Germinal center (tissue), 1 donor: ENCODE measurements around the gene ATF1.
A peak's percentile ranks its signal among the peaks of the same experiment; 100 is the strongest.
"Not testable (repeated sequence)": the region's sequence is repeated elsewhere in the genome, so short reads cannot be mapped to it uniquely, and the experiment has no call there.

Source experiments
- DNase-seq: peaks from one replicate; pipeline ENCODE4 v3.0.0; 2012; ENCODE audit warnings: mixed read lengths, low spot score

The ATF1 gene

GRCh38 chr12:50753232-50753769 is 10.6 kb upstream of the ATF1 start:
- no peak for DNase-seq

- peak; percentile 86 for DNase-seq
These were observed 589 bp downstream of the ATF1 start for GRCh38 chr12:50764286-50765094.

GRCh38 chr12:50765095-50765911 is 1.4 kb downstream of the ATF1 start:
- peak; percentile 77 for DNase-seq

- no peak for DNase-seq
These were observed 4.5 kb downstream of the ATF1 start for GRCh38 chr12:50768391-50768790.

GRCh38 chr12:50768813-50769212 is 4.9 kb downstream of the ATF1 start:
- not testable (repeated sequence) for DNase-seq

- no peak for DNase-seq
These were observed 7.5 kb downstream of the ATF1 start for GRCh38 chr12:50771409-50771808.

DNA sequence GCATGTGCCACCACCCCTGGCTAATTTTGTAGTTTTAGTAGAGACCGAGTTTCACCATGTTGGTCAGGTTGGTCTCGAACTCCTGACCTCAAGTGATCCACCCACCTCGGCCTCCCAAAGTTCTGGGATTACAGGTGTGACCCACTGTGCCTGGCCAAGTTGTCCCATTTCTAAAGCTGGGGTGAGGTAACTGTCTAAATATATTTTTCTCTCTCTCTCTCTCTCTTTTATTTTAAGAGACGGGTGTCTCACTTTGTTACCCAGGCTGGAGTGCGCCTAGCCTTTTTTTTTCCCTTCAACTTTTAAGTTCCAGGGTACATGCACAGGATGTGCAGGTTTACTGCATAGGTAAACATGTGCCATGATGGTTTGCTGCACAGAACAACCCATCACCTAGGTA is 8.6 kb downstream of the ATF1 start:
- no peak for DNase-seq

DNA sequence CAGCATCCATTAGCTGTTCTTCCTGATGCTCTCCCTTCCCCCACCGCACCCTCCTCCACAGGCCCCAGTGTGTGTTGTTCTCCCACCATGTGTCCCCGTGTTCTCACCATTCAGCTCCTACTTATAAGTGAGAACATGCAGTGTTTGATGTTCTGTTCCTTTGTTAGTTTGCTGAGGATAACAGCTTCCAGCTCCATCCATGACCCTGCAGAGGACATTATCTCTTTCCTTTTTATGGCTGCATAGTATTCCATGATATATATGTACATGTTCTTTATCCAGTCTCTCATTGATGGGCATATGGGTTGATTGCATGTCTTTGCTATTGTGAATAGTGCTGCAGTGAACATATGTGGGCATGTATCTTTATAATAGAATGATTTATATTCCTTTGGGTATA is 9.0 kb downstream of the ATF1 start:
- DNase-seq, result no peak

DNA sequence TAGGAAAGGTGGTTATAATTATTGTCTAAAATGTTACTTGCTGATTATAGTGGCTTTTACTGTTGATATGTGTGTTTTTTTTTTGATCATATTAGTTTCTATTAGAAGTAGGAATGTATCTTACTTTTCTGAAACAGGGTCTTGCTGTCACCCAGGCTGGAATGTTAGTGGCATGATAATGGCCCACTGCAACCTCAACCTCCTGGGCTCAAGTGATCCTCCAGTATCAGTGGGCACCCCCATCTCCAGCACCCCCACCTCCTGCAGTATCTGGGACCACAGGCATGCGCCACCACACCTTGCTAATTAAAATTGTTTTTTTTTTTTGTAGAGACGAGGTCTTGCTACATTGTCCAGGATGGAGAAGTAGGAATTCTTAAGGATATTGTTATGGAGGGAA is 11.3 kb downstream of the ATF1 start:
- no peak for DNase-seq

DNA sequence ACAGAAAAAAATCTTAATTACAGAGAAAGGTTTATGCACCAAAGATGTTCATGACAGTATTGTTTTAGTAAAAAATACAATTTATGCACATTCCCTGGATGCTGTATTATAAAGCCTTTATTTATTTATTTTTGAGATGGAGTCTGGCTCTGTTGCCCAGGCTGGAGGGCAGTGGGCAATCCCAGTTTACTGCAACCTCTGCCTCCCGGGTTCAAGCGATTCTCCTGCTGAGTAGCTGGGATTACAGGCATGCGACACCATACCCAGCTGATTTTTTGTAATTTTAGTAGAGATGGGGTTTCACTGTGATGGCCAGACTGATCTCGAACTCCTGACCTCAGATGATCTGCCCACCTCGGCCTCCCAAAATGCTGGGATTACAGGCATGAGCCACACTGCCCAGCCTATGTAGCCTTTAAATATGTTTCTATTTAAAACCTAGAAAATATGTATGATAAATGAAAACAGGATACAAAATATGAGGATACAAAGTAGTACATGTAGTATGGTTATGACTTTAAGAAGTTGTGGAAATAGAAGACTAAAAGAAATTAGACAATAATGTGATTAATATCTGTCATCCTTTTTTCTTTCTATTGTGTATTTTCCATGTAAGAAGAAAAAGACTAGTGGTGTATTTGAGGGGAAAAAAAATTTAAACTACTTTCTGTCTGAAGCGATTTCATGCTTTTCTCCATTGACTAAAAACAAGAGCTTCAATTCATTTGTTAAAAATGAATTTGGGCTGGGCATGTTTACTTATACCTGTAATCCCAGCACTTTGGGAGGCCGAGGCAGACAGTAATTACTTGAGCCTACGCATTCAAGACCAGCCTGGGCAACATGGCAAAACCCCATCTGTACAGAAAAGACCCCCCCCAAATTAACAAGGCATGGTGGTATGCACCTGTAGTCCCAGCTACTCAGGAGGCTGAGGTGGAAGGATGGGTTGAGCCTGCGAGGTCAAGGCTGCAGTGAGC is 13.1 kb downstream of the ATF1 start:
- DNase-seq, result no peak

- DNase-seq, result no peak
These were observed 15.0 kb downstream of the ATF1 start for GRCh38 chr12:50778663-50779590.

- no peak for DNase-seq
These were observed 16.1 kb downstream of the ATF1 start for GRCh38 chr12:50780013-50780412.

DNA sequence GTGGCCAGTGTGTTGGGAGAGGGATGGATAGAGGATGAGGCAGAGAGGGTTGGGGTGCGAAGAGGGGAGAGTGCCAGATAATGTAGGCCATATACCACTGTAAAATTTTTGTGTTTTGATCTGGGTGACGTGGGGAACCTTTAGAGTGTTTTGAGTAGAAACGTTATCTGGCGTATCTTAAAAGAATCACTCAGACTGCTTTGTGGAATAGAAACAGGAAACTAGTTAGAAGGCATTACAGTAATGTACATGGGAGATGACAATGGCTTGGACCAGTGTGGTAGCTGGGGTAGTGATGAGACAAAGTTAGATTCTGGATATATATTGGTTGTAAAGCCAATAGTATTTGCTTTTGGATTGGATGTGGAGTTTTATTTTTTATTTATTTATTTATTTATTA is 20.6 kb downstream of the ATF1 start:
- no peak for DNase-seq

- no peak for DNase-seq
These were observed 21.6 kb downstream of the ATF1 start for GRCh38 chr12:50785406-50786001.

GRCh38 chr12:50786498-50787231 is 22.8 kb downstream of the ATF1 start:
- DNase-seq, result no peak

DNA sequence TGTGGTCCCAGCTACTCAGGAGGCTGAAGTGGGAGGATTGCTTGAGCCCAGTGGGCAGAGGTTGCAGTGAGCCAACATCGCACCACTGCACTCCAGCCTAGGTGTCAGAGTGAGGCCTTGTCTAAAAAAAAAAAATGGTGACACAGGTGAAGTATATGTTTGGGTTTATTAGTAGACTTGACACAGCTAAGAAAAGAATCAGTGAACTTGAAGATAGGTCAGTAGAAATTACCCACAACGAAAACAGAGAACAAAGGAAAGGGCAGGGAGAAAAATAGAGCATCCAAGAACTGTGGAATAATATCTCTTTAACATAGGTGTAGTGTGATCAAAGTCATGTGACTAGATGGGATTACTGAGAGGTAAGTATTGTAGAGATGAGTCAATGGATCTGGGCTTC is 23.7 kb downstream of the ATF1 start:
- DNase-seq, result no peak

- no peak for DNase-seq
These were observed 24.7 kb downstream of the ATF1 start for GRCh38 chr12:50788561-50788960.

GRCh38 chr12:50790081-50790480 is 26.2 kb downstream of the ATF1 start:
- DNase-seq, result no peak

- DNase-seq, result no peak
These were observed 36.0 kb downstream of the ATF1 start for GRCh38 chr12:50799908-50800307.
